H1 (cell line): ENCODE data around the gene UBR3. TPM values are rescaled to one million over a fixed set of nuclear protein-coding genes. Genes with fewer than 3 reads are reported as not detected.

Source experiments
- CTCF ChIA-PET: fragments of 300-600 bp; sonication (Branson Sonifier 250); formaldehyde crosslinking; loops from one replicate; lab custom pipeline; 2021; ENCODE audit not compliant: partially characterized antibody; lab: Charles Lee
- POLR2A ChIA-PET: fragments of 300-600 bp; sonication (Branson Sonifier 250); formaldehyde crosslinking; loops from one replicate; lab custom pipeline; 2021; ENCODE audit warnings: inconsistent platforms; ENCODE audit not compliant: partially characterized antibody; lab: Charles Lee
- DNase-seq, 2 experiments: peaks; one replicate each; pipeline versions ENCODE4 v3.0.0 to v3.0.0-alpha.2; 2010 to 2022; ENCODE audit warnings: low spot score in 2 of 2, low read depth in 1 of 2, mixed read lengths in 1 of 2
- FAIRE-seq: peaks from 2 replicates; lab custom pipeline; 2011; peaks lifted over from hg19 to GRCh38; lab: Jason Lieb, UNC
- H2AFZ ChIP-seq: 2 replicates; pipeline ENCODE4 v1.8.1; 2012; ENCODE audit warnings: low read length, inconsistent platforms
- H2AK5ac ChIP-seq: 2 replicates; pipeline ENCODE4 v1.6.1; 2013; ENCODE audit warnings: low read depth, low read length
- H2BK120ac ChIP-seq: replicated peaks from 2 replicates; pipeline ENCODE3; 2013; ENCODE audit warnings: low read depth, low read length, inconsistent platforms
- H2BK12ac ChIP-seq: 2 replicates; pipeline ENCODE4 v1.6.1; 2013; ENCODE audit warnings: low read depth, low read length
- H2BK15ac ChIP-seq: 2 replicates; pipeline ENCODE4 v1.6.1; 2013; ENCODE audit warnings: low read length
- H2BK20ac ChIP-seq: 2 replicates; pipeline ENCODE4 v1.6.1; 2013; ENCODE audit warnings: low read length
- H2BK5ac ChIP-seq: 2 replicates; pipeline ENCODE4 v1.6.1; 2013; ENCODE audit warnings: low read depth, low read length
- H3K14ac ChIP-seq: 2 replicates; pipeline ENCODE4 v1.6.1; 2013; ENCODE audit warnings: inconsistent platforms; ENCODE audit not compliant: insufficient read length
- H3K18ac ChIP-seq: 2 replicates; pipeline ENCODE4 v1.6.1; 2013; ENCODE audit warnings: low read length; ENCODE audit errors: extremely low read depth
- H3K23ac ChIP-seq: 2 replicates; pipeline ENCODE4 v1.6.1; 2013; ENCODE audit warnings: inconsistent platforms; ENCODE audit not compliant: insufficient read length
- H3K23me2 ChIP-seq: 2 replicates; pipeline ENCODE4 v1.6.1; 2013; ENCODE audit warnings: low read depth, low read length
- H3K27ac ChIP-seq: 2 replicates; pipeline ENCODE4 v1.6.1; 2011; ENCODE audit warnings: low read depth, low read length, inconsistent platforms
- H3K27me3 ChIP-seq, 4 experiments: replicated peaks in 1 of 4; 1 replicate in 1 of 4; 2 replicates in 3 of 4; pipeline versions ENCODE4 v1.6.1 to v1.8.1; 2011 to 2013; ENCODE audit warnings: low read length in 3 of 4, mild to moderate bottlenecking in 3 of 4, inconsistent platforms in 2 of 4, mixed read lengths in 2 of 4, moderate library complexity in 1 of 4; ENCODE audit not compliant: control insufficient read depth in 3 of 4, insufficient read depth in 3 of 4; ENCODE audit errors: extremely low read depth in 1 of 4
- H3K36me3 ChIP-seq, 4 experiments: 2 replicates each; pipeline versions ENCODE4 v1.6.1 to v1.8.1; 2011 to 2013; ENCODE audit warnings: mild to moderate bottlenecking in 4 of 4, low read length in 3 of 4, moderate library complexity in 2 of 4, control low read depth in 1 of 4, inconsistent platforms in 1 of 4; ENCODE audit not compliant: insufficient read depth in 4 of 4, control insufficient read depth in 2 of 4
- H3K4ac ChIP-seq: replicated peaks from 2 replicates; pipeline ENCODE3; 2013; ENCODE audit warnings: low read length, low read depth, mixed read lengths, inconsistent platforms; ENCODE audit not compliant: insufficient read length
- H3K4me1 ChIP-seq, 4 experiments: replicated peaks in 1 of 4; 1 replicate in 1 of 4; 2 replicates in 3 of 4; pipeline versions ENCODE4 v1.6.1 to v1.8.1; 2011 to 2013; ENCODE audit warnings: low read length in 3 of 4, inconsistent platforms in 2 of 4, mixed read lengths in 1 of 4; ENCODE audit not compliant: insufficient read depth in 4 of 4, control insufficient read depth in 3 of 4
- H3K4me2 ChIP-seq, 2 experiments: 2 replicates each; pipeline versions ENCODE4 v1.6.1 to v1.8.1; 2011 to 2013; ENCODE audit warnings: low read depth in 2 of 2, low read length in 2 of 2, control low read depth in 1 of 2, inconsistent platforms in 1 of 2, mild to moderate bottlenecking in 1 of 2; ENCODE audit not compliant: insufficient read depth in 1 of 2
- H3K4me3 ChIP-seq, 4 experiments: fragments of 200-600, 300-600 bp in 1 of 4; sonication (generic), shearing (Covaris generic), sonication (Bioruptor Twin) in 1 of 4; 2 replicates each; pipeline versions ENCODE4 v1.5.1 to v1.8.1; 2011 to 2016; ENCODE audit warnings: low read length in 4 of 4, low read depth in 3 of 4, control low read depth in 2 of 4, inconsistent platforms in 2 of 4, mild to moderate bottlenecking in 2 of 4, mixed read lengths in 1 of 4, moderate library complexity in 1 of 4; ENCODE audit not compliant: insufficient read depth in 2 of 4; ENCODE audit errors: extremely low read depth in 1 of 4
- H3K56ac ChIP-seq: replicated peaks from 2 replicates; pipeline ENCODE3; 2013; ENCODE audit warnings: low read depth, mild to moderate bottlenecking, mixed read lengths, low read length, inconsistent platforms; ENCODE audit not compliant: insufficient read length
- H3K79me1 ChIP-seq: 2 replicates; pipeline ENCODE4 v1.6.1; 2013; ENCODE audit warnings: low read depth, low read length, control low read depth
- H3K79me2 ChIP-seq, 2 experiments: 2 replicates each; pipeline versions ENCODE4 v1.6.1 to v1.8.1; 2012 to 2013; ENCODE audit warnings: low read length in 2 of 2, mild to moderate bottlenecking in 2 of 2, inconsistent platforms in 1 of 2; ENCODE audit not compliant: insufficient read depth in 2 of 2, control insufficient read depth in 1 of 2
- H3K9ac ChIP-seq, 4 experiments: replicated peaks in 1 of 4; 1 replicate in 1 of 4; 2 replicates in 3 of 4; pipeline versions ENCODE4 v1.6.1 to v1.8.1; 2011 to 2013; ENCODE audit warnings: low read depth in 3 of 4, low read length in 3 of 4, control low read depth in 2 of 4, mild to moderate bottlenecking in 2 of 4, moderate library complexity in 2 of 4, inconsistent platforms in 1 of 4; ENCODE audit errors: extremely low read depth in 1 of 4
- H3K9me3 ChIP-seq, 2 experiments: 2 replicates each; pipeline versions ENCODE4 v1.6.1 to v1.8.1; 2012 to 2013; ENCODE audit warnings: mild to moderate bottlenecking in 2 of 2, moderate library complexity in 2 of 2, control low read depth in 1 of 2, inconsistent platforms in 1 of 2, low read depth in 1 of 2, low read length in 1 of 2, mixed read lengths in 1 of 2; ENCODE audit not compliant: insufficient read depth in 2 of 2
- H4K20me1 ChIP-seq, 2 experiments: replicated peaks in 1 of 2; 2 replicates each; pipeline versions ENCODE3 to v1.8.1; 2011 to 2013; ENCODE audit warnings: inconsistent platforms in 2 of 2, low read length in 2 of 2, mild to moderate bottlenecking in 1 of 2; ENCODE audit not compliant: insufficient read depth in 2 of 2, control insufficient read depth in 1 of 2
- H4K5ac ChIP-seq: 2 replicates; pipeline ENCODE4 v1.6.1; 2013; ENCODE audit warnings: low read length, low read depth, mixed read lengths, inconsistent platforms; ENCODE audit not compliant: insufficient read length
- H4K8ac ChIP-seq: 2 replicates; pipeline ENCODE4 v1.8.0; 2013; ENCODE audit warnings: mild to moderate bottlenecking, moderate library complexity, low read length, inconsistent platforms; ENCODE audit not compliant: insufficient read depth; ENCODE audit errors: extremely low read depth
- H4K91ac ChIP-seq: replicated peaks from 2 replicates; pipeline ENCODE3; 2013; ENCODE audit warnings: low read length, mixed read lengths, inconsistent platforms; ENCODE audit not compliant: insufficient read length
- CHD2 ChIP-seq: IDR thresholded peaks from 2 replicates; pipeline ENCODE4 v1.6.1; 2012; ENCODE audit warnings: low read length, improper control_type of control experiment
- GABPA ChIP-seq: IDR thresholded peaks from 2 replicates; pipeline ENCODE4 v1.6.1; 2011; ENCODE audit warnings: mild to moderate bottlenecking, low read length, moderate library complexity, borderline replicate concordance; ENCODE audit not compliant: insufficient read depth
- JUN ChIP-seq: IDR thresholded peaks from 2 replicates; pipeline ENCODE4 v1.6.1; 2011; ENCODE audit warnings: low read depth, mild to moderate bottlenecking, improper control_type of control experiment, low read length
- JUND ChIP-seq: IDR thresholded peaks from 2 replicates; pipeline ENCODE4 v1.6.1; 2011; ENCODE audit warnings: mild to moderate bottlenecking, improper control_type of control experiment, low read length
- NRF1 ChIP-seq: IDR thresholded peaks from 2 replicates; pipeline ENCODE4 v1.6.1; 2011; ENCODE audit warnings: mild to moderate bottlenecking, low read depth, low read length, improper control_type of control experiment
- SIX5 ChIP-seq: IDR thresholded peaks from 2 replicates; pipeline ENCODE4 v1.6.1; 2011; ENCODE audit warnings: mild to moderate bottlenecking, low read depth, low read length
- ZNF274 ChIP-seq: IDR thresholded peaks from 2 replicates; pipeline ENCODE4 v1.7.0; 2012; ENCODE audit warnings: low read length, borderline replicate concordance; ENCODE audit errors: extremely low read depth
- whole genome bisulfite sequencing, 2 experiments: shearing (Covaris generic) in 1 of 2; methylation state at CpG; one replicate each; pipeline versions ENCODE4 v1.1.6 to v1.1.7; 2013 to 2015; ENCODE audit warnings: low lambda C conversion rate in 2 of 2, mixed read lengths in 2 of 2, inconsistent platforms in 1 of 2, low coverage in 1 of 2, missing lambda C conversion rate in 1 of 2; ENCODE audit not compliant: insufficient replicate concordance in 2 of 2, insufficient coverage in 1 of 2, insufficient read length in 1 of 2; ENCODE audit errors: extremely low coverage in 1 of 2, missing lambda C conversion rate in 1 of 2; 5-methylcytosine and 5-hydroxymethylcytosine counted together
- polyA plus RNA-seq, 7 experiments: library from polyadenylated mRNA; depleted of rRNA in 3 of 7; stranded (reverse) in 5 of 7; unstranded in 2 of 7; fragments of >200 nt in 5 of 7; fragments of 200-250 nt in 2 of 7; gene quantifications; 1 replicate in 5 of 7; 2 replicates in 1 of 7; 4 replicates in 1 of 7; pipeline versions ENCODE4 v1.2.1 to v1.2.3, GENCODE V29; 2011 to 2013; ENCODE audit warnings: missing spikeins in 2 of 7, mixed read lengths in 2 of 7
- total RNA-seq: library from RNA; stranded (reverse); fragmentation: NEBNext Ultra II Directional; extraction: Animal tissue kit (Norgen Biotek cat#: 25700); gene quantifications from 2 replicates; pipeline ENCODE4 v1.2.1, GENCODE V29; 2021
- TF ChIP-seq, protein P1 (sequence below): IDR thresholded peaks from 2 replicates; pipeline ENCODE4 v1.6.1; 2012; ENCODE audit warnings: inconsistent platforms

The UBR3 gene
- total and polyA plus RNA-seq, 2 of the 8 experiments (the other 6 are each of a cell fraction or from before 2014, with no cell fraction given), result 3.7 to 17.7 TPM

DNA sequence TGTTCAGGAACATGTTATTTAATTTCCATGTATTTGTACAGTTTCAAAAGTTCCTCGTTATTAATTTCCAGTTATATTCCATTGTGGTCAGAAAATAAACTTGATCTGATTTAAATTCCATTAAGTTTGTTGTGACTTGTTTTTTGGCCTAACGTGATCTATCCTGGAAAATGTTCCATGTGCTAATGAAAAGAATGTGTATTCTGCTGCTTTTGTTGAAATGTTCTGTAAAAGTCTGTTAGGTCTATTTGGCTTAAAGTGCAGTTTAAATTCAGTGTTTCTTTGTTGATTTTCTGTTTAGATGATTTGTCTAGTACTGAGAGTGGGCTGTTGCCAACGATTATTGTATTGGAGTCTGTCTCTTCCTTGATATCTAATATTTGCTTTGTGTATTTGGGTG is 148.0 kb downstream of the UBR3 start:
- Histone ChIP-seq H3K23ac (no peak overlapping the region), H3K9me3 (peaks cover 0 to 8% of the 10 kb centered on the region in 2 experiments; a peak in 1 of 4 replicates)

More for the DNA sequence above, 148.0 kb downstream of the UBR3 start:
- ChIA-PET POLR2A (no interaction called here), CTCF (no interaction called here)
- Histone ChIP-seq H3K4me2 (no peak overlapping the region), H4K5ac (no peak overlapping the region), H4K8ac (no peak overlapping the region), H3K56ac (no peak overlapping the region), H3K23me2 (no peaks in the 10 kb centered on the region), H3K79me2 (no peaks in the 10 kb centered on the region), H3K4ac (no peak overlapping the region), H3K79me1 (no peaks in the 10 kb centered on the region), H3K36me3 (peaks cover 0 to 3% (median 0%) of the 10 kb centered on the region in 4 experiments; a peak in 3 of 8 replicates), H3K9ac (no peak overlapping the region), H2BK12ac (no peak overlapping the region), H4K91ac (no peak overlapping the region), H2BK20ac (no peak overlapping the region), H3K18ac (no peak overlapping the region), H2BK5ac (no peak overlapping the region), H3K27ac (no peak overlapping the region), H3K14ac (no peak overlapping the region), H2BK15ac (no peak overlapping the region), H2BK120ac (no peak overlapping the region), H2AFZ (no peak overlapping the region), H3K27me3 (no peaks in the 10 kb centered on the region), H3K4me1 (no peaks in the 10 kb centered on the region; a peak in 1 of 7 replicates), H3K4me3 (no peak overlapping the region), H4K20me1 (no peaks in the 10 kb centered on the region), H2AK5ac (no peak overlapping the region)
- WGBS, 2 experiments, result 91% methylated on average over 3 of the region's 3 CpGs; no CpG with 5 or more reads in 1 of the 2 experiments
- no peak for FAIRE-seq
- no peak for DNase-seq
- no peak for TF ChIP-seq JUN
- no peak for TF ChIP-seq JUND
- TF ChIP-seq GABPA, result no peak
- TF ChIP-seq SIX5, result no peak
- TF ChIP-seq CHD2, result no peak
- TF ChIP-seq ZNF274, result no peak
- no peak for TF ChIP-seq NRF1
- TF ChIP-seq, protein P1, sequence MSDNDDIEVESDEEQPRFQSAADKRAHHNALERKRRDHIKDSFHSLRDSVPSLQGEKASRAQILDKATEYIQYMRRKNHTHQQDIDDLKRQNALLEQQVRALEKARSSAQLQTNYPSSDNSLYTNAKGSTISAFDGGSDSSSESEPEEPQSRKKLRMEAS, result no peak
